Gastroesophageal sphincter (tissue), 4 donors: ENCODE data around the gene TMEM231. TPM values are rescaled to one million over a fixed set of nuclear protein-coding genes. Genes with fewer than 3 reads are reported as not detected.
"Not testable (repeated sequence)": the region's sequence is repeated elsewhere in the genome, so short reads cannot be mapped to it uniquely, and the experiment has no call there.

ENCODE experiments used
- ATAC-seq: fragments of 150-250 bp; one replicate; pipeline ENCODE4 v1.9.1; 2016; ENCODE audit warnings: mild to moderate bottlenecking, moderate library complexity
- H3K27ac ChIP-seq, 4 donors: fragments of 200-600 bp; sonication (generic) in 3 of 4; 1 replicate in 3 of 4; 2 replicates in 1 of 4; pipeline ENCODE4 v1.5.1; 2016 to 2019
- H3K27me3 ChIP-seq: fragments of 200-600 bp; sonication (generic); one replicate; pipeline ENCODE4 v1.5.1; 2019
- H3K36me3 ChIP-seq, 2 donors: fragments of 200-600 bp; sonication (generic); one replicate each; pipeline ENCODE4 v1.5.1; 2019; ENCODE audit warnings: control low read depth in 1 of 2
- H3K4me1 ChIP-seq, 3 donors: fragments of 200-600 bp; sonication (generic); 1 replicate in 2 of 3; 2 replicates in 1 of 3; pipeline ENCODE4 v1.5.1; 2016 to 2019; ENCODE audit warnings: control low read depth in 2 of 3
- H3K4me3 ChIP-seq, 2 donors: fragments of 200-600 bp; sonication (generic); one replicate each; pipeline ENCODE4 v1.5.1; 2019; ENCODE audit warnings: mild to moderate bottlenecking in 1 of 2, moderate library complexity in 1 of 2
- H3K9me3 ChIP-seq, 3 donors: fragments of 200-600 bp; sonication (generic); one replicate each; pipeline ENCODE4 v1.5.1; 2017 to 2019; ENCODE audit warnings: control low read depth in 2 of 3
- CTCF ChIP-seq, 4 experiments: fragments of 200-600 bp in 2 of 4; fragments of 450-650 bp in 2 of 4; sonication (generic) in 1 of 4; IDR thresholded peaks; one replicate each; pipeline ENCODE4 v1.5.1; 2017 to 2019; ENCODE audit warnings: antibody characterized with exemption in 4 of 4, mild to moderate bottlenecking in 2 of 4, moderate library complexity in 2 of 4
- EP300 ChIP-seq: sonication (generic); formaldehyde crosslinking; IDR thresholded peaks from one replicate; pipeline ENCODE4 v1.6.1; 2017; ENCODE audit warnings: antibody characterized with exemption, mild to moderate bottlenecking
- POLR2A ChIP-seq, 2 donors: fragments of 450-650 bp; IDR thresholded peaks; one replicate each; pipeline ENCODE4 v1.6.1; 2017; ENCODE audit warnings: antibody characterized with exemption in 2 of 2, mild to moderate bottlenecking in 2 of 2, moderate library complexity in 1 of 2
- POLR2AphosphoS5 ChIP-seq: sonication (generic); formaldehyde crosslinking; IDR thresholded peaks from one replicate; pipeline ENCODE4 v1.6.1; 2017; ENCODE audit warnings: antibody characterized with exemption
- WGBS, 2 donors: methylation state at CpG; one replicate each; pipeline ENCODE4 v1.1.5; 2018; ENCODE audit warnings: low coverage in 1 of 2; 5-methylcytosine and 5-hydroxymethylcytosine counted together
- total RNA-seq, 4 donors: library from RNA; depleted of rRNA; stranded (reverse); fragments of >200 nt; gene quantifications; one replicate each; pipeline ENCODE4 v1.1.0, GENCODE V29; 2016

TMEM231 gene
- total RNA-seq, 4 donors from 2014 or later, result 7.2 to 12.0 (median 9.3) TPM

GRCh38 chr16:75546293-75546692 lies 9.8 kb downstream of the TMEM231 start:
- WGBS, 2 donors, result 89 to 94% methylated on average over 5 to 7 of the region's 7 CpGs
- Histone ChIP-seq H3K4me3 (no peak overlapping the region), H3K36me3 (peaks cover 0 to 32% of the 10 kb centered on the region in 2 donors), H3K4me1 (no peaks in the 10 kb centered on the region), H3K9me3 (no peaks in the 10 kb centered on the region), H3K27ac (no peak overlapping the region), H3K27me3 (no peaks in the 10 kb centered on the region)
- ATAC-seq, result no peak
- TF ChIP-seq POLR2AphosphoS5, result no peak
- no peak for TF ChIP-seq EP300
- no peak for TF ChIP-seq CTCF (IDR thresholded peaks at IDR 0.05)
- TF ChIP-seq POLR2A (IDR thresholded peaks at IDR 0.05), result no peak

GRCh38 chr16:75545879-75546278 lies 10.2 kb downstream of the TMEM231 start:
- not testable (repeated sequence) for ATAC-seq

GRCh38 chr16:75542462-75542861 lies 13.6 kb downstream of the TMEM231 start:
- H3K36me3 ChIP-seq, result peaks cover 0 to 41% of the 10 kb centered on the region in 2 donors
- H3K27ac ChIP-seq, H3K27me3 ChIP-seq, ATAC-seq, H3K4me1 ChIP-seq, H3K9me3 ChIP-seq, H3K4me3 ChIP-seq: not testable (repeated sequence)
- WGBS, 2 donors, result 85 to 86% methylated on average over 2 to 4 of the region's 8 CpGs

More at GRCh38 chr16:75545879-75546278, 10.2 kb downstream of the TMEM231 start:
- H3K36me3 ChIP-seq, result peaks cover 0 to 32% of the 10 kb centered on the region in 2 donors
- not testable (repeated sequence) for H3K9me3 ChIP-seq, H3K27me3 ChIP-seq, H3K4me1 ChIP-seq, H3K4me3 ChIP-seq, H3K27ac ChIP-seq
- no CpG with 5 or more reads among the region's 1 CpG for WGBS, 2 donors

GRCh38 chr16:75541236-75541635 lies 14.8 kb downstream of the TMEM231 start:
- peaks cover 0 to 41% of the 10 kb centered on the region in 2 donors for H3K36me3 ChIP-seq
- H3K27me3 ChIP-seq, result no peaks in the 10 kb centered on the region
- no peaks in the 10 kb centered on the region for H3K9me3 ChIP-seq
- H3K4me1 ChIP-seq, result no peaks in the 10 kb centered on the region
- TF ChIP-seq POLR2A (IDR thresholded peaks at IDR 0.05) (no peak), EP300 (no peak), POLR2AphosphoS5 (no peak), CTCF (IDR thresholded peaks at IDR 0.05) (no peak)
- H3K27ac ChIP-seq, result no peak overlapping the region
- 63 to 86% methylated on average over 3 to 5 of the region's 5 CpGs for WGBS, 2 donors
- no peak overlapping the region for H3K4me3 ChIP-seq
- ATAC-seq, result no peak

- not testable (repeated sequence) for H3K4me3 ChIP-seq, ATAC-seq, H3K27ac ChIP-seq, H3K4me1 ChIP-seq, H3K27me3 ChIP-seq, H3K9me3 ChIP-seq
- H3K36me3 ChIP-seq, result peaks cover 0 to 31% of the 10 kb centered on the region in 2 donors
- no CpG with 5 or more reads among the region's 10 CpGs for WGBS, 2 donors
Observed at GRCh38 chr16:75538882-75539565, 17.0 kb downstream of the TMEM231 start.

- Histone ChIP-seq H3K4me1 (no peaks in the 10 kb centered on the region), H3K9me3 (no peaks in the 10 kb centered on the region), H3K27me3 (no peaks in the 10 kb centered on the region), H3K4me3 (no peak overlapping the region), H3K27ac (no peak overlapping the region), H3K36me3 (peaks cover 0 to 22% of the 10 kb centered on the region in 2 donors)
- no peak for TF ChIP-seq POLR2A (IDR thresholded peaks at IDR 0.05)
- ATAC-seq, result no peak
- WGBS, 2 donors, result 84 to 86% methylated on average over 3 of the region's 4 CpGs
Observed at GRCh38 chr16:75537776-75538175, 18.3 kb downstream of the TMEM231 start.

- TF ChIP-seq CTCF (IDR thresholded peaks at IDR 0.05) (no peak), EP300 (no peak), POLR2AphosphoS5 (no peak), POLR2A (IDR thresholded peaks at IDR 0.05) (no peak)
- no peaks in the 10 kb centered on the region for H3K9me3 ChIP-seq
- H3K27ac ChIP-seq, result no peak within 1 kb of the TSS
- 84% methylated on average over 4 of the region's 7 CpGs; no CpG with 5 or more reads in 1 of the 2 donors for WGBS, 2 donors
- ATAC-seq, result no peak
- H3K4me3 ChIP-seq, result no peak within 1 kb of the TSS
- H3K36me3 ChIP-seq, result peaks cover 0 to 9% of the 10 kb centered on the region in 2 donors
- H3K27me3 ChIP-seq, result no peaks in the 10 kb centered on the region
- H3K4me1 ChIP-seq, result no peaks in the 10 kb centered on the region
Observed at GRCh38 chr16:75535901-75536300, 20.2 kb downstream of the TMEM231 start, which contains the start of gene CHST5. TSS of gene CHST5 (minus strand) at chr16:75536108. CDS start at chr16:75530384, 5,724 bp downstream.
